Trophoblast cell (in vitro differentiated cells and primary cell): ENCODE measurements around the gene DDOST.
A peak's percentile ranks its signal among the peaks of the same experiment; 100 is the strongest.

ENCODE experiments used
- DNase-seq, 2 donors: peaks; one replicate each; pipeline ENCODE4 v3.0.0-alpha.2; 2016
- H2AFZ ChIP-seq: 2 replicates; pipeline ENCODE4 v1.6.1; 2013; ENCODE audit warnings: low read length, moderate library complexity, mild to moderate bottlenecking; ENCODE audit not compliant: insufficient read depth, poor library complexity
- H2AK5ac ChIP-seq: 2 replicates; pipeline ENCODE4 v1.6.1; 2013; ENCODE audit warnings: mild to moderate bottlenecking, low read length
- H2BK120ac ChIP-seq: 2 replicates; pipeline ENCODE4 v1.6.1; 2013; ENCODE audit warnings: low read length, mild to moderate bottlenecking, moderate library complexity; ENCODE audit not compliant: insufficient read depth, poor library complexity
- H2BK12ac ChIP-seq: 2 replicates; pipeline ENCODE4 v1.6.1; 2013; ENCODE audit warnings: mild to moderate bottlenecking, low read length, moderate library complexity
- H2BK5ac ChIP-seq: 2 replicates; pipeline ENCODE4 v1.6.1; 2013; ENCODE audit warnings: low read length, low read depth, moderate library complexity, mild to moderate bottlenecking; ENCODE audit not compliant: poor library complexity
- H3K14ac ChIP-seq: 2 replicates; pipeline ENCODE4 v1.6.1; 2013; ENCODE audit warnings: mild to moderate bottlenecking, low read length
- H3K18ac ChIP-seq: 2 replicates; pipeline ENCODE4 v1.6.1; 2013; ENCODE audit warnings: mild to moderate bottlenecking, low read length
- H3K23ac ChIP-seq: 2 replicates; pipeline ENCODE4 v1.6.1; 2013; ENCODE audit warnings: low read length
- H3K27ac ChIP-seq: 2 replicates; pipeline ENCODE4 v1.5.1; 2013; ENCODE audit warnings: low read depth, mild to moderate bottlenecking, inconsistent platforms, low read length, moderate library complexity
- H3K27me3 ChIP-seq: 2 replicates; pipeline ENCODE4 v1.6.1; 2013; ENCODE audit warnings: inconsistent platforms, mild to moderate bottlenecking, low read length, moderate library complexity; ENCODE audit not compliant: insufficient read depth
- H3K36me3 ChIP-seq, 2 experiments: 1 replicate in 1 of 2; 2 replicates in 1 of 2; pipeline ENCODE4 v1.6.1; 2013; ENCODE audit warnings: low read length in 2 of 2, mild to moderate bottlenecking in 2 of 2, moderate library complexity in 1 of 2; ENCODE audit not compliant: insufficient read depth in 2 of 2, control insufficient read depth in 1 of 2
- H3K4ac ChIP-seq: 2 replicates; pipeline ENCODE4 v1.6.1; 2013; ENCODE audit warnings: low read depth, mild to moderate bottlenecking, low read length, moderate library complexity
- H3K4me1 ChIP-seq, 2 experiments: 1 replicate in 1 of 2; 2 replicates in 1 of 2; pipeline ENCODE4 v1.6.1; 2013; ENCODE audit warnings: low read length in 2 of 2, mild to moderate bottlenecking in 2 of 2, moderate library complexity in 1 of 2; ENCODE audit not compliant: insufficient read depth in 2 of 2, control insufficient read depth in 1 of 2
- H3K4me2 ChIP-seq: 2 replicates; pipeline ENCODE4 v1.6.1; 2013; ENCODE audit warnings: inconsistent platforms, mild to moderate bottlenecking, low read length, moderate library complexity
- H3K4me3 ChIP-seq: 2 replicates; pipeline ENCODE4 v1.5.1; 2013; ENCODE audit warnings: mild to moderate bottlenecking, low read depth, low read length, inconsistent platforms
- H3K79me1 ChIP-seq: one replicate; pipeline ENCODE4 v1.6.1; 2013; ENCODE audit warnings: low read length
- H3K79me2 ChIP-seq: 2 replicates; pipeline ENCODE4 v1.6.1; 2013; ENCODE audit warnings: low read length, mild to moderate bottlenecking; ENCODE audit not compliant: control insufficient read depth, insufficient read depth, poor library complexity
- H3K9ac ChIP-seq: 2 replicates; pipeline ENCODE4 v1.6.1; 2013; ENCODE audit warnings: mild to moderate bottlenecking, low read length
- H3K9me3 ChIP-seq: 2 replicates; pipeline ENCODE4 v1.6.1; 2013; ENCODE audit warnings: low read depth, mild to moderate bottlenecking, control low read depth, inconsistent platforms, low read length; ENCODE audit not compliant: insufficient read depth
- H4K12ac ChIP-seq: 2 replicates; pipeline ENCODE4 v1.6.1; 2013; ENCODE audit warnings: low read depth, mild to moderate bottlenecking, low read length, moderate library complexity
- H4K8ac ChIP-seq: 2 replicates; pipeline ENCODE4 v1.6.1; 2013; ENCODE audit warnings: low read depth, mild to moderate bottlenecking, low read length, moderate library complexity
- H4K91ac ChIP-seq: one replicate; pipeline ENCODE4 v1.6.1; 2013; ENCODE audit warnings: low read depth, mild to moderate bottlenecking, low read length, moderate library complexity
- WGBS: extraction: QIAGEN DNeasy Blood & Tissue Kit; methylation state at CpG from one replicate; pipeline ENCODE4 v1.1.7; 2013; ENCODE audit warnings: missing lambda C conversion rate; ENCODE audit not compliant: insufficient read length, insufficient coverage; ENCODE audit errors: extremely low coverage; 5-methylcytosine and 5-hydroxymethylcytosine counted together

DDOST gene

GRCh38 chr1:20666146-20666545 is 5.0 kb upstream of the DDOST start:
- Histone ChIP-seq H3K36me3 (no peaks in the 10 kb centered on the region), H2AFZ (no peak overlapping the region), H3K27ac (no peak overlapping the region), H4K12ac (no peak overlapping the region), H2BK120ac (no peak overlapping the region), H3K4me3 (no peak overlapping the region), H2AK5ac (no peak overlapping the region), H3K9ac (no peak overlapping the region), H3K14ac (no peak overlapping the region), H3K4me1 (peaks cover 5 to 7% of the 10 kb centered on the region in 2 experiments), H3K4ac (no peak overlapping the region), H3K79me1 (peaks cover 4% of the 10 kb centered on the region), H3K18ac (no peak overlapping the region), H3K4me2 (no peak overlapping the region), H3K27me3 (no peaks in the 10 kb centered on the region), H2BK12ac (no peak overlapping the region), H3K79me2 (peaks cover 3% of the 10 kb centered on the region), H4K91ac (no peak overlapping the region), H3K23ac (no peak overlapping the region), H4K8ac (no peak overlapping the region), H3K9me3 (peaks cover 4% of the 10 kb centered on the region), H2BK5ac (no peak overlapping the region)
- no CpG with 5 or more reads among the region's 16 CpGs for WGBS
- no peak for DNase-seq

DNA sequence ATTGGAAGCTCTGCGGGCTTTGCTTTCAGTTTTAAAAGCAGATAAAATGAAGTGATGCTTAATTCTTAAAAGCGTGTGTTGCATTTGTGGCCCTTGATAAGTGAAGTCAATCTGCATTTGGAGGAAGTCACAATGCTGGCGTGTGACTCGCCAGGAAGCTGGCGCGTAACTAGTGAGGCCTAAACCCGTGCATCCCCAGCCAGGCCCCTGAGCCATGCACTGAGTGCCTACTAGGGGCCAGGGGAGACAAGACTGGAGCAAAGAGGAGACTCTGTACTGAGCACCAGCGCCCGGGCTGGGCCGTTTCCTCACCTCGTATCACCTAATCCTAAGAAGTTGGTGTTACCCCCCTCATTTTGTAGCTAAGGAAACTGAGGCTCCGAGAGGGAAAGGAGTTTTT is 4.6 kb upstream of the DDOST start:
- no peak for DNase-seq
- H2AK5ac ChIP-seq: no peak overlapping the region
- no peak overlapping the region for H3K14ac ChIP-seq
- H3K4me2 ChIP-seq: no peak overlapping the region
- no peak overlapping the region for H2AFZ ChIP-seq
- H4K12ac ChIP-seq: no peak overlapping the region
- H3K27ac ChIP-seq: no peak overlapping the region
- H3K9me3 ChIP-seq: peaks cover 4% of the 10 kb centered on the region
- WGBS: no CpG with 5 or more reads among the region's 12 CpGs
- no peak overlapping the region for H4K91ac ChIP-seq
- H3K27me3 ChIP-seq: no peaks in the 10 kb centered on the region
- no peak overlapping the region for H3K9ac ChIP-seq
- no peak overlapping the region for H2BK12ac ChIP-seq
- no peak overlapping the region for H3K18ac ChIP-seq
- no peaks in the 10 kb centered on the region for H3K36me3 ChIP-seq
- H3K79me1 ChIP-seq: peaks cover 7% of the 10 kb centered on the region
- H4K8ac ChIP-seq: no peak overlapping the region
- no peak overlapping the region for H2BK5ac ChIP-seq
- H3K4ac ChIP-seq: no peak overlapping the region
- peaks cover 5 to 7% of the 10 kb centered on the region in 2 experiments for H3K4me1 ChIP-seq
- no peak overlapping the region for H3K4me3 ChIP-seq
- H3K23ac ChIP-seq: no peak overlapping the region
- no peak overlapping the region for H2BK120ac ChIP-seq
- H3K79me2 ChIP-seq: peaks cover 7% of the 10 kb centered on the region

- no peak overlapping the region for H2BK12ac ChIP-seq
- H3K4me2 ChIP-seq: no peak overlapping the region
- no peak overlapping the region for H4K91ac ChIP-seq
- H3K23ac ChIP-seq: no peak overlapping the region
- H3K9me3 ChIP-seq: peaks cover 4% of the 10 kb centered on the region
- no peak overlapping the region for H3K4ac ChIP-seq
- H3K27me3 ChIP-seq: no peaks in the 10 kb centered on the region
- H3K9ac ChIP-seq: no peak overlapping the region
- no peak overlapping the region for H3K27ac ChIP-seq
- DNase-seq: no peak
- H3K14ac ChIP-seq: no peak overlapping the region
- no peak overlapping the region for H2AFZ ChIP-seq
- H3K4me3 ChIP-seq: peak overlapping the region; percentile 30
- no peak overlapping the region for H3K18ac ChIP-seq
- H3K79me1 ChIP-seq: peaks cover 7% of the 10 kb centered on the region
- H2BK120ac ChIP-seq: no peak overlapping the region
- H4K12ac ChIP-seq: no peak overlapping the region
- H2AK5ac ChIP-seq: no peak overlapping the region
- no peak overlapping the region for H2BK5ac ChIP-seq
- peaks cover 0 to 3% of the 10 kb centered on the region in 2 experiments for H3K36me3 ChIP-seq
- H3K79me2 ChIP-seq: peaks cover 9% of the 10 kb centered on the region
- H4K8ac ChIP-seq: no peak overlapping the region
- peaks cover 7 to 11% of the 10 kb centered on the region in 2 experiments for H3K4me1 ChIP-seq
- no CpG with 5 or more reads among the region's 12 CpGs for WGBS
Measured at GRCh38 chr1:20663969-20664715, 3.0 kb upstream of the DDOST start.

DNA sequence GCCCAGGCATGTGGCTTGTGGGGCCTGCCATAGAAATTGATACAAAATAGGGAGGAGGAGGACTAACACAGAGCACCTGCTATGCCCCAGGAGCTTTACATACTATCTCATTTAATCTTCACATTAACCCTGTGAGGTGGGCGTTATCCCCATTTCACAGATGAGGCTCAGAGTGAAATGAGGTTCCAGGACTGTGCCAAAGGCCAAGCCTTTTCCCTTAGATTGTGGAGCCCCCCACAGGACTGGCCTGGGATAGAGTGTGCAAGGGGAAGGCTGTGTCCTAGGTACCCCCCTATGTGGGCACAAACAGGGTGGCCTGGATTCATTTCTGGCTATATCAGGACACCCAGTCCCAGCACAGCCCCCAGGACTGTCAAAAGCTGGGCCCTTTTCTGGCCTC is 2.2 kb upstream of the DDOST start:
- Histone ChIP-seq H3K4ac (no peak overlapping the region), H2BK12ac (no peak overlapping the region), H3K14ac (no peak overlapping the region), H3K4me1 (peaks cover 7 to 11% of the 10 kb centered on the region in 2 experiments), H3K79me1 (peaks cover 7% of the 10 kb centered on the region), H3K18ac (no peak overlapping the region), H3K4me3 (no peak overlapping the region), H2AFZ (no peak overlapping the region), H3K27me3 (no peaks in the 10 kb centered on the region), H3K79me2 (peaks cover 9% of the 10 kb centered on the region), H3K23ac (no peak overlapping the region), H3K27ac (no peak overlapping the region), H4K8ac (no peak overlapping the region), H2BK120ac (no peak overlapping the region), H4K12ac (no peak overlapping the region), H4K91ac (no peak overlapping the region), H3K4me2 (no peak overlapping the region), H3K9ac (no peak overlapping the region), H3K9me3 (peaks cover 4% of the 10 kb centered on the region), H3K36me3 (peaks cover 0 to 3% of the 10 kb centered on the region in 2 experiments), H2AK5ac (no peak overlapping the region), H2BK5ac (no peak overlapping the region)
- no peak for DNase-seq
- no CpG with 5 or more reads among the region's 1 CpG for WGBS
